B cell (primary cell): Measurements from ENCODE around the gene TIMMDC1.

ENCODE experiments used
- EZH2 ChIP-seq: IDR thresholded peaks from 2 replicates; pipeline ENCODE4 v1.6.1; 2012; ENCODE audit warnings: borderline replicate concordance, low read depth, mild to moderate bottlenecking, moderate library complexity, low read length; ENCODE audit not compliant: insufficient read depth, poor library complexity, severe bottlenecking
- TF ChIP-seq, protein P1 (sequence below): fragments of 200-600 bp; IDR thresholded peaks from one replicate; pipeline ENCODE4 v1.8.0; 2022; ENCODE audit warnings: antibody characterized with exemption, mild to moderate bottlenecking

DNA sequence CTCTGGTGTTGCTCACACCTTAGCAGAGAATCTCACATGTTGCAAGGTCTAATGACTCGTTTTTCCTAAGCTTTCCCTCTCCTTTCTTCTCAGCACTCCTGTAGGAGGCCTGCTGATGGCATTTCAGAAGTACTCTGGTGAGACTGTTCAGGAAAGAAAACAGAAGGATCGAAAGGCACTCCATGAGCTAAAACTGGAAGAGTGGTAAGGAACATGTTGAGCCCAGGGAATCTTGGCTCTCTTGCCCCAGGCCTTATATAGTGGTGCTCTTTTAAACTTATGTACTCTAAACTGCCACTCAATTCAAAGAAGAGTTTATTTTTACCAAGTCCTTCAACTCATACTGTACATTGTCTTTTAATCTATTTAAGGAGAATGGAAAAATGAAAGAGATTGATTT lies 18.8 kb downstream of the TIMMDC1 start:
- TF ChIP-seq, protein P1, sequence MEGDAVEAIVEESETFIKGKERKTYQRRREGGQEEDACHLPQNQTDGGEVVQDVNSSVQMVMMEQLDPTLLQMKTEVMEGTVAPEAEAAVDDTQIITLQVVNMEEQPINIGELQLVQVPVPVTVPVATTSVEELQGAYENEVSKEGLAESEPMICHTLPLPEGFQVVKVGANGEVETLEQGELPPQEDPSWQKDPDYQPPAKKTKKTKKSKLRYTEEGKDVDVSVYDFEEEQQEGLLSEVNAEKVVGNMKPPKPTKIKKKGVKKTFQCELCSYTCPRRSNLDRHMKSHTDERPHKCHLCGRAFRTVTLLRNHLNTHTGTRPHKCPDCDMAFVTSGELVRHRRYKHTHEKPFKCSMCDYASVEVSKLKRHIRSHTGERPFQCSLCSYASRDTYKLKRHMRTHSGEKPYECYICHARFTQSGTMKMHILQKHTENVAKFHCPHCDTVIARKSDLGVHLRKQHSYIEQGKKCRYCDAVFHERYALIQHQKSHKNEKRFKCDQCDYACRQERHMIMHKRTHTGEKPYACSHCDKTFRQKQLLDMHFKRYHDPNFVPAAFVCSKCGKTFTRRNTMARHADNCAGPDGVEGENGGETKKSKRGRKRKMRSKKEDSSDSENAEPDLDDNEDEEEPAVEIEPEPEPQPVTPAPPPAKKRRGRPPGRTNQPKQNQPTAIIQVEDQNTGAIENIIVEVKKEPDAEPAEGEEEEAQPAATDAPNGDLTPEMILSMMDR: no peak
- TF ChIP-seq EZH2: no peak
